ENCODE measurements around the gene OSGEP. TPM values are rescaled to one million over a fixed set of nuclear protein-coding genes. Genes with fewer than 3 reads are reported as not detected.

OSGEP gene
- total RNA-seq, 1 experiment from 2014 or later: 46.2 TPM

- Mint-ChIP-seq H3K36me3 (ENCODE audit: insufficient read depth, unreplicated experiment) (no peaks in the 10 kb centered on the region), H3K27ac (ENCODE audit: unreplicated experiment) (peak overlapping the region; percentile 22), H3K9me3 (ENCODE audit: low read depth, unreplicated experiment) (peaks cover 2% of the 10 kb centered on the region), H3K27me3 (ENCODE audit: unreplicated experiment) (no peaks in the 10 kb centered on the region), H3K4me1 (ENCODE audit: low read depth, unreplicated experiment) (peaks cover 29% of the 10 kb centered on the region), H3K4me3 (ENCODE audit: low read depth, unreplicated experiment) (no peak overlapping the region)
- BruUV-seq (replicated peaks): no TSS peak
- CTCF ChIA-PET: no interaction called here
- no peak for TF ChIP-seq CTCF (IDR thresholded peaks at IDR 0.05; ENCODE audit: unreplicated experiment)
- intact Hi-C loops (cut with micrococcal nuclease; ENCODE audit: unreplicated experiment): no loop called here
- no peak for DNase-seq
Measured at GRCh38 chr14:20428010-20428365, 26.6 kb downstream of the OSGEP start.

GRCh38 chr14:20427231-20428009, 27.2 kb downstream of the OSGEP start:
- no peaks in the 10 kb centered on the region for H3K36me3 Mint-ChIP-seq (ENCODE audit: insufficient read depth, unreplicated experiment)
- H3K4me3 Mint-ChIP-seq (ENCODE audit: low read depth, unreplicated experiment): no peak overlapping the region
- peaks cover 2% of the 10 kb centered on the region for H3K9me3 Mint-ChIP-seq (ENCODE audit: low read depth, unreplicated experiment)
- DNase-seq: no peak
- H3K4me1 Mint-ChIP-seq (ENCODE audit: low read depth, unreplicated experiment): peaks cover 29% of the 10 kb centered on the region
- TF ChIP-seq CTCF (IDR thresholded peaks at IDR 0.05; ENCODE audit: unreplicated experiment): no peak
- BruUV-seq (replicated peaks): TSS peak; percentile 26
- CTCF ChIA-PET: no interaction called here
- peak overlapping the region; percentile 22 for H3K27ac Mint-ChIP-seq (ENCODE audit: unreplicated experiment)
- intact Hi-C loops (cut with micrococcal nuclease; ENCODE audit: unreplicated experiment): no loop called here
- no peaks in the 10 kb centered on the region for H3K27me3 Mint-ChIP-seq (ENCODE audit: unreplicated experiment)

- no TSS peak for BruUV-seq (replicated peaks)
- no peak for DNase-seq
- TF ChIP-seq CTCF (IDR thresholded peaks at IDR 0.05; ENCODE audit: unreplicated experiment): no peak
- intact Hi-C loops (cut with micrococcal nuclease; ENCODE audit: unreplicated experiment): no loop called here
- Mint-ChIP-seq H3K9me3 (ENCODE audit: low read depth, unreplicated experiment) (peaks cover 2% of the 10 kb centered on the region), H3K27ac (ENCODE audit: unreplicated experiment) (no peak overlapping the region), H3K4me3 (ENCODE audit: low read depth, unreplicated experiment) (no peak overlapping the region), H3K27me3 (ENCODE audit: unreplicated experiment) (no peaks in the 10 kb centered on the region), H3K36me3 (ENCODE audit: insufficient read depth, unreplicated experiment) (no peaks in the 10 kb centered on the region), H3K4me1 (ENCODE audit: low read depth, unreplicated experiment) (peaks cover 29% of the 10 kb centered on the region)
- CTCF ChIA-PET: no interaction called here
Measured at GRCh38 chr14:20424851-20425250, 29.8 kb downstream of the OSGEP start.

GRCh38 chr14:20422886-20423285, 31.7 kb downstream of the OSGEP start:
- no peak overlapping the region for H3K27ac Mint-ChIP-seq (ENCODE audit: unreplicated experiment)
- BruUV-seq (replicated peaks): no TSS peak
- H3K36me3 Mint-ChIP-seq (ENCODE audit: insufficient read depth, unreplicated experiment): peaks cover under 1% of the 10 kb centered on the region
- CTCF ChIA-PET: no interaction called here
- peaks cover 41% of the 10 kb centered on the region for H3K4me1 Mint-ChIP-seq (ENCODE audit: low read depth, unreplicated experiment)
- no peak overlapping the region for H3K4me3 Mint-ChIP-seq (ENCODE audit: low read depth, unreplicated experiment)
- intact Hi-C loops (cut with micrococcal nuclease; ENCODE audit: unreplicated experiment): no loop called here
- H3K9me3 Mint-ChIP-seq (ENCODE audit: low read depth, unreplicated experiment): peaks cover 2% of the 10 kb centered on the region
- no peak for TF ChIP-seq CTCF (IDR thresholded peaks at IDR 0.05; ENCODE audit: unreplicated experiment)
- no peaks in the 10 kb centered on the region for H3K27me3 Mint-ChIP-seq (ENCODE audit: unreplicated experiment)
- DNase-seq: no peak
